Prostate gland (tissue), 2 donors: Measurements from ENCODE around the gene PLXDC1. TPM values are rescaled to one million over a fixed set of nuclear protein-coding genes. Genes with fewer than 3 reads are reported as not detected.

Source experiments
- DNase-seq: peaks from one replicate; pipeline ENCODE4 v3.0.0-alpha.2; 2019; ENCODE audit warnings: low spot score
- H3K27ac ChIP-seq, 2 donors: fragments of 200-600 bp; sonication (generic); 2 replicates each; pipeline ENCODE4 v1.5.1; 2017 to 2019
- H3K27me3 ChIP-seq: fragments of 200-600 bp; sonication (generic); replicated peaks from 2 replicates; pipeline ENCODE4 v1.5.1; 2019; ENCODE audit not compliant: insufficient read depth
- H3K36me3 ChIP-seq, 2 donors: fragments of 200-600 bp; sonication (generic); 1 replicate in 1 of 2; 2 replicates in 1 of 2; pipeline versions ENCODE4 v1.5.1 to v1.8.1; 2017 to 2019
- H3K4me1 ChIP-seq: fragments of 200-600 bp; sonication (generic); replicated peaks from 2 replicates; pipeline ENCODE4 v1.5.1; 2019
- H3K4me3 ChIP-seq, 2 donors: fragments of 200-600 bp; sonication (generic); 2 replicates each; pipeline ENCODE4 v1.5.1; 2017 to 2019
- H3K9me3 ChIP-seq: fragments of 200-600 bp; sonication (generic); 2 replicates; pipeline ENCODE4 v1.5.1; 2017
- POLR2A ChIP-seq: fragments of 450-650 bp; IDR thresholded peaks from one replicate; pipeline ENCODE4 v1.6.1; 2016; ENCODE audit warnings: antibody characterized with exemption, mild to moderate bottlenecking
- POLR2AphosphoS5 ChIP-seq: sonication (generic); formaldehyde crosslinking; IDR thresholded peaks from one replicate; pipeline ENCODE4 v1.6.1; 2017; ENCODE audit warnings: antibody characterized with exemption
- WGBS: methylation state at CpG from one replicate; pipeline ENCODE4 v1.1.5; 2018; 5-methylcytosine and 5-hydroxymethylcytosine counted together
- intact Hi-C: fragments of 100-400 bp; cut with DNase I; formaldehyde crosslinking; loops from one replicate; pipeline ENCODE4 v1.14.2; 2022
- total RNA-seq, 2 donors: library from RNA; depleted of rRNA; stranded (reverse); fragments of >200 nt; gene quantifications; one replicate each; pipeline ENCODE4 v1.1.0, GENCODE V29; 2016
- TF ChIP-seq, protein P1 (sequence below), 4 experiments: fragments of 200-600 bp in 2 of 4; fragments of 450-650 bp in 2 of 4; sonication (generic) in 2 of 4; IDR thresholded peaks; 1 replicate in 3 of 4; 2 replicates in 1 of 4; pipeline ENCODE4 v1.5.1; 2016 to 2019; ENCODE audit warnings: antibody characterized with exemption in 4 of 4, mild to moderate bottlenecking in 2 of 4, moderate library complexity in 2 of 4

PLXDC1 gene
- total RNA-seq, 2 donors from 2014 or later, result 3.9 to 5.4 TPM

- Histone ChIP-seq H3K36me3 (no peaks in the 10 kb centered on the region), H3K4me1 (no peaks in the 10 kb centered on the region), H3K27me3 (no peaks in the 10 kb centered on the region), H3K9me3 (no peaks in the 10 kb centered on the region), H3K27ac (no peak overlapping the region), H3K4me3 (no peak overlapping the region)
- intact Hi-C loops, result no loop called here
- WGBS, result 82% methylated on average over 15 of the region's 15 CpGs
- no peak for TF ChIP-seq POLR2AphosphoS5
- no peak for DNase-seq
These were observed 60.4 kb downstream of the PLXDC1 start for GRCh38 chr17:39090908-39091665.

- intact Hi-C loops, result no loop called here
- Histone ChIP-seq H3K27ac (no peak overlapping the region), H3K4me1 (no peaks in the 10 kb centered on the region), H3K36me3 (no peaks in the 10 kb centered on the region), H3K9me3 (no peaks in the 10 kb centered on the region), H3K4me3 (no peak overlapping the region), H3K27me3 (no peaks in the 10 kb centered on the region)
- 92% methylated on average over 9 of the region's 9 CpGs for WGBS
- no peak for TF ChIP-seq POLR2AphosphoS5
- no peak for DNase-seq
These were observed 61.0 kb downstream of the PLXDC1 start for GRCh38 chr17:39090400-39090799.

- no peak for DNase-seq
- no peak overlapping the region for H3K4me3 ChIP-seq
- H3K27ac ChIP-seq, result no peak overlapping the region
- intact Hi-C loops, result no loop called here
- H3K9me3 ChIP-seq, result no peaks in the 10 kb centered on the region
- no peaks in the 10 kb centered on the region for H3K4me1 ChIP-seq
- WGBS, result 85% methylated on average over 11 of the region's 11 CpGs
- H3K27me3 ChIP-seq, result no peaks in the 10 kb centered on the region
- H3K36me3 ChIP-seq, result no peaks in the 10 kb centered on the region
- no peak for TF ChIP-seq POLR2AphosphoS5
- TF ChIP-seq POLR2A, result no peak
- TF ChIP-seq, protein P1, sequence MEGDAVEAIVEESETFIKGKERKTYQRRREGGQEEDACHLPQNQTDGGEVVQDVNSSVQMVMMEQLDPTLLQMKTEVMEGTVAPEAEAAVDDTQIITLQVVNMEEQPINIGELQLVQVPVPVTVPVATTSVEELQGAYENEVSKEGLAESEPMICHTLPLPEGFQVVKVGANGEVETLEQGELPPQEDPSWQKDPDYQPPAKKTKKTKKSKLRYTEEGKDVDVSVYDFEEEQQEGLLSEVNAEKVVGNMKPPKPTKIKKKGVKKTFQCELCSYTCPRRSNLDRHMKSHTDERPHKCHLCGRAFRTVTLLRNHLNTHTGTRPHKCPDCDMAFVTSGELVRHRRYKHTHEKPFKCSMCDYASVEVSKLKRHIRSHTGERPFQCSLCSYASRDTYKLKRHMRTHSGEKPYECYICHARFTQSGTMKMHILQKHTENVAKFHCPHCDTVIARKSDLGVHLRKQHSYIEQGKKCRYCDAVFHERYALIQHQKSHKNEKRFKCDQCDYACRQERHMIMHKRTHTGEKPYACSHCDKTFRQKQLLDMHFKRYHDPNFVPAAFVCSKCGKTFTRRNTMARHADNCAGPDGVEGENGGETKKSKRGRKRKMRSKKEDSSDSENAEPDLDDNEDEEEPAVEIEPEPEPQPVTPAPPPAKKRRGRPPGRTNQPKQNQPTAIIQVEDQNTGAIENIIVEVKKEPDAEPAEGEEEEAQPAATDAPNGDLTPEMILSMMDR (IDR thresholded peaks at IDR 0.05), result no peak
These were observed 66.9 kb downstream of the PLXDC1 start for GRCh38 chr17:39084558-39084957.

GRCh38 chr17:39083270-39083669 lies 68.2 kb downstream of the PLXDC1 start:
- H3K4me3 ChIP-seq, result no peak overlapping the region
- H3K27me3 ChIP-seq, result no peaks in the 10 kb centered on the region
- intact Hi-C loops, result no loop called here
- no peaks in the 10 kb centered on the region for H3K36me3 ChIP-seq
- no peak overlapping the region for H3K27ac ChIP-seq
- TF ChIP-seq POLR2A, result no peak
- TF ChIP-seq POLR2AphosphoS5, result no peak
- TF ChIP-seq, protein P1 (IDR thresholded peaks at IDR 0.05), result no peak
- WGBS, result 95% methylated on average over 5 of the region's 5 CpGs
- DNase-seq, result no peak
- H3K4me1 ChIP-seq, result no peaks in the 10 kb centered on the region
- H3K9me3 ChIP-seq, result no peaks in the 10 kb centered on the region

DNA sequence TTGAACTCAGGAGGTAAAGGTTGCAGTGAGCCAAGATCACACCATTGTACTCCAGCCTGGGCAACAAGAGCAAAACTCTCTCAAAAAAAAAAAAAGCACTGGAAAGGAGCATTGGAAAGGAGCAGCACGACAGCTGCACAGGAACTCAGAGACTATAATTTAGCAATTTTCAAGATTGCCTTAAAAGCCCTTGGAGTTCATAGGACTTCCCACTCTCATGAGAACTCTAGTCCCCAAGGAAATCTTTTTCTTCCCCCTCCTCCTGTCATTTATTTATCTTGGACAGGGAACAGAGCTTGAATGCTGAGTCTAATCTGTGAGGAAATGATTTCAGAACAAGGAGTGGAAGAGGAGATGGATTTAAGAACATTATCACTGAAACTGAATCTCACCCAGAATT lies 69.0 kb downstream of the PLXDC1 start:
- no peak overlapping the region for H3K4me3 ChIP-seq
- intact Hi-C loops, result no loop called here
- H3K27ac ChIP-seq, result no peak overlapping the region
- H3K9me3 ChIP-seq, result no peaks in the 10 kb centered on the region
- H3K27me3 ChIP-seq, result no peaks in the 10 kb centered on the region
- 33% methylated on average over 1 of the region's 1 CpG for WGBS
- TF ChIP-seq POLR2AphosphoS5 (no peak), POLR2A (no peak)
- TF ChIP-seq, protein P1 (IDR thresholded peaks at IDR 0.05), result no peak
- no peaks in the 10 kb centered on the region for H3K4me1 ChIP-seq
- H3K36me3 ChIP-seq, result no peaks in the 10 kb centered on the region
- DNase-seq, result no peak

GRCh38 chr17:39081851-39082250 lies 69.6 kb downstream of the PLXDC1 start:
- Histone ChIP-seq H3K36me3 (no peaks in the 10 kb centered on the region), H3K9me3 (no peaks in the 10 kb centered on the region), H3K4me3 (no peak overlapping the region), H3K27ac (no peak overlapping the region), H3K27me3 (no peaks in the 10 kb centered on the region), H3K4me1 (no peaks in the 10 kb centered on the region)
- WGBS, result 89% methylated on average over 1 of the region's 1 CpG
- no peak for DNase-seq
- TF ChIP-seq, protein P1 (IDR thresholded peaks at IDR 0.05), result no peak
- TF ChIP-seq POLR2A (no peak), POLR2AphosphoS5 (no peak)
- intact Hi-C loops, result no loop called here
